CD4-positive, alpha-beta T cell treated with Interleukin-4 for 4 hours (primary cell): ENCODE measurements around the gene PTH1R.
A peak's percentile ranks its signal among the peaks of the same experiment; 100 is the strongest.

Source experiments
- DNase-seq: peaks from one replicate; pipeline ENCODE4 v3.0.0-alpha.2; 2020

Gene PTH1R

DNA sequence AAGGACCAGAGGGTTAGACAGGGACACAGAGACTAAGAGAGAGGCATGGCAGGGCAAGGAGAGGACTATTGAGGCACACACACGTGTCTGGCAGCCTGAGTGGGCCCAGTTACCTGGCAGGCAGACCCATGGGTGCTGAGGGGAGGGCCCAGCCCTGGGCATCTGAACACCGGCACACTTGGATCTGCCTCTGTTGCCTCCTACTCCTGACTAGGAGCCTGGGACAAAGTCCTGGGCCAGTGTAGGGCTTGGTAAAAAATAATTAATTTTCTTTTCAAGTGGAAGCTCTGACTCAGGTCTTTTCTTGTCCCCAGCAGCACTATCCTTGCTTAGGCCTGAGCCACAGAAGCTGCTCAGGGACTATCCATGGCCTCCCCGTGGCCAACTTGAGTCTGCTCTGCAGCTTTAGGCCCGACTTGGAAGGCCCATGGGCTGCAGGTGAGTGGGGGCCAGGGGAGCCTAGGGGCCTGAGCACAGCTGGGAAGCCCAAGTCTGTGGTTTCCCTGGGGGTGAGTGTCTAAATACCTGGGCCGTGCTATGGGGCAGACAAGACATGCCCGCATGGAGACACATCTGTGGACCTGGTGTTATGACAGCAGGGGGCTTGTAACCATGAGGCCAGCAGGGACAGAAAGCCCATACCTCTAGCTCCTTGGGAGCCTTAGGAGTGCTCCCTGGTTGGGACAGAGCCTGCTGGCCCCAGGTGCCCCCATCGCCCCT, at the start of gene PTH1R:
Gene PTH1R (plus strand): TSS at position 316 of the 720 bp plus-strand sequence. CDS start 5,839 bp downstream, outside the sequence.
- DNase-seq = no peak

DNA sequence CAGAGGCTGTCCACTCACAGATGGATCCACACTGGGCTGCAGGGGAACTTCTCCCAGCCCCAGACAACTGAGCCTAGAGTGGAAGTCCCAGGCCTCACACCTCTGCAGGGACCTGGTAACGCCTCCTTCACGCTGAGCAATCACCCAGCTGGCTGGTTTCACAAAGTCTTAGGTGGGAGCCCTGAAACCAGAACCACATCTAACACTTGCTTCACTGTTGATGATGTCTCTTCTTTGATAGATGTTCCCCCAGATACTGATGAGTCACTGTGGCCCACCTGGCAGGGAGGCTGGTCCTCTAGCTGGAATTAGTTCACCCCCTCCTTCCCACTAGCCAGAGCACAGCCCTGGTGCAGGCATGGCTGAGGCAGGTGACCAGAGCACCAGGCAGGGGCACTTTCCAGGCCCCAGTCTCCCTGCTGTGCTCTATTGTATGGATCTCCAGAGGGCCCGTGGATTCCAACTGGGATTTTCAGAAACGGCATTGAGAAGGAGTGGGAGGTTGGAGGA, 47.8 kb upstream of the PTH1R start:
- peak; percentile 27 for DNase-seq

DNA sequence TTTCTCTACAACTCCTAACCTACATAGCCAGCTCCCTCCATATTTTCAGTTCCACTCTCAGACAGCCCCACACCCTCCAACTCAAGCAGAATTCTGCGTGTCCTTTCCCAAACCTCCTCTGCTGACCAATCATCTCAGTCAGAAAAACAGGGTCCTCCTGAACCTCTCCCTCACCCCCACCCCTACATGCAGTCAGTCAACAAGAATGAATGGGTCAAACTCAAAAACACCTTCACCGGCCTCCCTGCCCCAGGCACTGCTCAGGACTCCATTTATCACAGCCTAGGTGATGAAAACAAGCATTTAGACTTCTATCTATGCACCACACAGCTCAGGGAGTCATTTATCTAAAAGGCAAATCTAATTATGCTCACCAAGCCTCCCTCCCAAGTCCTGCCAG, 46.7 kb upstream of the PTH1R start:
- DNase-seq = no peak

GRCh38 chr3:46831316-46831715, 46.2 kb upstream of the PTH1R start:
- DNase-seq = no peak

- no peak for DNase-seq
These were observed 45.7 kb upstream of the PTH1R start for GRCh38 chr3:46831841-46832240.

GRCh38 chr3:46833346-46834300, 43.9 kb upstream of the PTH1R start:
- no peak for DNase-seq

DNA sequence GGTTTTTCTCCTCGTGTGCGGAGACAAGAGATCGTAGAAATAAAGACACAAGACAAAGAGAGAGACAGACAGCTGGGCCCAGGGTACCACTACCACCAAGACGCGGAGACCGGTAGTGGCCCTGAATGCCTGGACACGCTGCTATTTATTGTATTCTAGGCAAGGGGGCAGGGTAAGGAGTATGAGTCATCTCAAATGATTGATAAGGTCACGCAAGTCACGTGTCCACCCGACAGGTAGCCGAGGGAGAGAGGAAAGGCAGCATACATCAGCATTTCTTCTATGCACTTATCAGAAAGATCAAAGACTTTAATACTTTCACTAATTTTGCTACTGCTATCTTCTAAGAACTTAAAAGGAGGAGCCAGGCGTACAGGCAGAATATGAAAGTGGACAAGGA, 42.5 kb upstream of the PTH1R start:
- no peak for DNase-seq

DNA sequence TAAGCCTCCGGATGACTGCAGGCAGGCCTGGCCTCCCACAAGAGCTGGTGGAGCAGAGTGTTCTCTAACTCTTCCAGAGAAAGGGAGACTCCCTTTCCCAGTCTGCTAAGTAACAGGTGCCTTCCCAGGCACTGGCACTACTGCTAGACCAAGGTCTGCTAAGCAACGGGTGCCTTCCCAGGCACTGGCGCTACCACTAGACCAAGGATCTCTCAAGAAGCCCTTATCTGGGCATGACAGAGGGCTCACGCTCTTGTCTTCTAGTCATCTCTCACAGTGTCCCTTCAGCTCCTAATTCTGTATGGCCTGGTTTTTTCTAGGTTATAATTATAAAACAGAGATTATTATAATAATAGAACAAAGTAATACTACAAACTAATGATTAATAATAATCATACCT, 42.0 kb upstream of the PTH1R start:
- no peak for DNase-seq

DNA sequence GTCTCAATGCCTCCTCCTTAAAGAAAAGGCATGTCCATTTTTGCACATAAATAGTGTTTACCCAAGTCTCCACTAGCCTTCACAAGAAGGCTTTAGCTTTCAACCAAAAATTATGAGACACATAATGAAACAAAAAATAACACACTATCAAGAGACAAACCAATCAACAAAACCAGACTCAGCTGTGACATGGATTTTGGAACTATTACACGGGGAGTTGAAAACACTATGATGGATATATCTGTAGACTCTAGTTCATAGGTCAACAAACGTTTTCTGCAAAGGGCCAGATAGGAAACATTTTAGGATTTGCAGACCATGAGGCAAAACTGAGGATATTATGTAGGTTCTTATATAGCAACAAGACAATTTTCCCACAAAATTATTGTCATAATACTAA, 39.2 kb upstream of the PTH1R start:
- no peak for DNase-seq

DNA sequence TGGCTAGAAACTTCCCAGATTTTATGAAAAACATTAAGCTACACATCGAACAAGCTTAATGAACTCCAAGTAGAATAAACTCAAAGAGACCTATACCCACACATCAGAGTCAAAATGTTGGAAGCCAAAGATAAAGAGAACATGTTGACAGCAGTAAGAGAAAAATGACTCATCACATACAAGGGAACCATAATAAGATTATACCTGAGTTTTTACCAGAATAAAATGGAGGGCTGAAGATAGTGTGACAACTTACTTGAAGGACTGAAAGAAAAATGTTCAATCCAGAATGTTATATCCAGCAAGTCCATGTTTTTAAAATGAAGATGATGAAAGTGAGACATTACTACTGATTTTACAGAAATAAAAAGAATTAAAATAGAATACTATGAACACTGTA, 37.0 kb upstream of the PTH1R start:
- DNase-seq = no peak

- no peak for DNase-seq
These were observed 34.0 kb upstream of the PTH1R start for GRCh38 chr3:46843508-46843907.

- no peak for DNase-seq
These were observed 33.1 kb upstream of the PTH1R start for GRCh38 chr3:46844397-46844796.

GRCh38 chr3:46844881-46845312, 32.6 kb upstream of the PTH1R start:
- no peak for DNase-seq

DNA sequence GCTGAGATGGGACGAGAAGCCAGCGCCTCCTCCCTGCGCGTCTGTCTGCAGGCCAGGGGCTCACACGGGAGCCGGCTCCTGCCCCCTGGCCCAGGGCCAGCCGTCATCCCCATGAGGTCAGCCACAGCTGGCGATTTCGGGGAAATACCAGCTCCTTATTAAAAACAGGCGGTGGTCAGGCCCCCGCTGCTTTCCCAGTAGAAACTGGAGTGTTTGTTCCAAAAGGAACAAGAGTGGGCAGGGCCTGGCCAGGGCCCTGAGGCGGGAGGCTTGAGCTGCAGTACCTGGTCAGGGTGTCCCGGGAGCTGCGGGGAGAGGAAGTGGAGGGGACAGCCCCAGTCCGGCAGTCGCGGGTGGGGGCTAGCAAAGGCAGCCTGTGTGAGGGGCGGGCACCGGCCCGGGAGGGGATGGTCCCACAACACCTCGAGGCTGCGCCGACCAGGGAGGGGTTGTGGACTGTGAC, 32.1 kb upstream of the PTH1R start:
- no peak for DNase-seq

GRCh38 chr3:46845860-46846623, 31.5 kb upstream of the PTH1R start:
- DNase-seq = peak; percentile 66

- no peak for DNase-seq
These were observed 30.6 kb upstream of the PTH1R start for GRCh38 chr3:46846624-46847542.

- no peak for DNase-seq
These were observed 29.8 kb upstream of the PTH1R start for GRCh38 chr3:46847744-46848143.

DNA sequence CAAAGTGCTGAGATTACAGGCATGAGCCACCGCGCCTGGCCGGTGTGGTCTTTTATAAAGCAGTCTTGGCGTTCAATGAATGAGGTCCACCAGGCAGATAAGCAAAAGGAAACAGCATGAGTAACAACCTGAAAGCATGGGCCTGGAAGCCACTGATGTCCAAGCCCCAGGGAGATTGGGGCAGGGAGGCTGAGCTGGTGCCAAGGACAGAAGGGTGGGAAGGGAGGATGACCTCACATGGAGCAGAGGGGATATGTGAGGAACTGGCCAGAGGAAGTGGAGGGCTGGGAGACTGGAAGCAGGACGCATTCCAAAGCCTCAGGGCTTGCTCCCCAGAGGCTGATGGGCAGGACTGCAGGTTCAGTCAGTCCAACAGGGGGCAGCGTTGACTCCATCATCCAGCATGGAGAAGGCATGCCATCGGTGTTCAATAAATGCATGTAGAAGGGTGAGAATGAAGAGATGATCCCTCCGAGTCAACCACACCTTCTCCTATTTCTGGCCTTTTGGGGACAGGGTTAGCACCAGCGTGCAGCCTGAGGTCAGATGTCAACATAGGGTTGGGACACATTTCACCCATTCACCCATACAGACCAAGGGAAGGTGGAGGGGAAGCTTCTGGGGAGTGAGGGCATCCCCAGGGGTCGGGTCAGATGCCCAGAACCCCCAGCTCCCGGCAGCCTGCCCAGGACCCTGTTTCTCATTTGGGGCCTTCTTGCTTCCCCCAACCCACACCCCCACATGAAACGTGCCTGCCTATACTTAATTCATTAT, 29.1 kb upstream of the PTH1R start:
- DNase-seq = no peak

- no peak for DNase-seq
These were observed 28.4 kb upstream of the PTH1R start for GRCh38 chr3:46849045-46849631.

DNA sequence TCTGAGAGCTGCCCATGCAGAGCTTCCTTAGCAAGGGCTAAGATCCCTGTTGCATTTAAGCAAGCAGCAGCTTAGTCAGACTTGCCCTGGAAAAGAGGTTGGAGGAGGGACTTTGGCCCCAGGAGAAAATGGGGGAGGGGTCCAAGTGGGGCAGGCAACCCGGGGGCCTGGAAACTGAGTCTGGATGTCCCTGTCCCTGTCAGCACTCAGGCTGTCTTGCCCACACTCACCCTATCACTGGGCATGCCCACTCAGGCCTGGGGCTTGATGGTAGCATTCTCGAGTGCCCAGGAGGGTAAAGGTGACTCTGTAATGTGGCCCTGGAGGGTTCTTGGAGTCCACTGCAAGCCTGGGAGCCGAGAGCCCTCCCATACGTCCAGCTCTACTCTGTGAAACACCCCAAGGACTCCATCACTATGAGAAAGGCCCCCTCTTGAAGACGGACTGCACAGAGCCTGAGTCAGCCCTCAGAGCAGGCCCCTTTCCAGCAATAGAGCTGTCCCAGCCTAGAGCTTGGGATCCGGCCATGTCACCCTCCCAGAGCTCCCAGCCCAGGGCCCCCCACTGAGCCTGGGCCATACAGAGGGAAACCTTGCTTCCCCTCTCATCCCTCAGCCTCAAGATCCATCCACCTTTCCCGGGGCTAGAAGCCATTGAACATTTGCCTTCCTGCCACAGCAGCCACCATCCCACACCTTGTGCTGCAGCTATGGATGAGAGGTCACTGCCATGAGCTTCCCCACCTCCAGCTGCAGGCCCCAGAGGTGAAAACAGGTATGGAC, 27.6 kb upstream of the PTH1R start:
- DNase-seq = no peak
